Measurements from ENCODE around the gene TBC1D22A. TPM values are rescaled to one million over a fixed set of nuclear protein-coding genes. Genes with fewer than 3 reads are reported as not detected.

The TBC1D22A gene
- total and polyA plus RNA-seq, 9 donors: 12.5 to 25.6 (median 18.5) TPM

DNA sequence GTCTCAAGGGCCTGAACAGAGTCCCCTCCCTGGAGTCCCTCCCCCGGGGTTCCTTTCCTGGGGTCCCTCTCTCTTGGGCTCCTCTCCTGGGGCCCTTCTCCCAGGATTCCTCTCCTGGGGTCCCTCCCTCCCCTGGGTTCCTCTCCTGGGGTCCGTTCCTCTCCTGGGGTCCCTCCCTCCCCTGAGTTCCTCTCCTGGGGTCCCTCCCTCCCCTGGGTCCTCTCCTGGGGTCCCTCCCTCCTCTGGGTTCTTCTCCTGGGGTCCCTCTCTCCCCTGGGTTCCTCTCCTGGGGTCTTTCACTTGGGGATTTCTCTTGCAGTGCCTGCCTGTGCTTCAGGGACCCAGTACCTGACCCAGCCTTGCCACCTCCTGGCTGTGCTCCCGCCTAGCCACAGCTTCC, 386.1 kb downstream of the TBC1D22A start:
- Histone ChIP-seq H3K4me3 (no peak overlapping the region), H3K27me3 (no peaks in the 10 kb centered on the region), H3K36me3 (no peaks in the 10 kb centered on the region), H3K27ac (no peak overlapping the region), H3K4me1 (ENCODE audit: insufficient read depth) (no peaks in the 10 kb centered on the region), H3K9me3 (no peaks in the 10 kb centered on the region)
- intact Hi-C loops (cut with DNase I): no loop called here
- DNase-seq: no peak
- WGBS, 3 donors: 88 to 100% (median 90%) methylated on average over 3 of the region's 3 CpGs
- TF ChIP-seq, protein P1, sequence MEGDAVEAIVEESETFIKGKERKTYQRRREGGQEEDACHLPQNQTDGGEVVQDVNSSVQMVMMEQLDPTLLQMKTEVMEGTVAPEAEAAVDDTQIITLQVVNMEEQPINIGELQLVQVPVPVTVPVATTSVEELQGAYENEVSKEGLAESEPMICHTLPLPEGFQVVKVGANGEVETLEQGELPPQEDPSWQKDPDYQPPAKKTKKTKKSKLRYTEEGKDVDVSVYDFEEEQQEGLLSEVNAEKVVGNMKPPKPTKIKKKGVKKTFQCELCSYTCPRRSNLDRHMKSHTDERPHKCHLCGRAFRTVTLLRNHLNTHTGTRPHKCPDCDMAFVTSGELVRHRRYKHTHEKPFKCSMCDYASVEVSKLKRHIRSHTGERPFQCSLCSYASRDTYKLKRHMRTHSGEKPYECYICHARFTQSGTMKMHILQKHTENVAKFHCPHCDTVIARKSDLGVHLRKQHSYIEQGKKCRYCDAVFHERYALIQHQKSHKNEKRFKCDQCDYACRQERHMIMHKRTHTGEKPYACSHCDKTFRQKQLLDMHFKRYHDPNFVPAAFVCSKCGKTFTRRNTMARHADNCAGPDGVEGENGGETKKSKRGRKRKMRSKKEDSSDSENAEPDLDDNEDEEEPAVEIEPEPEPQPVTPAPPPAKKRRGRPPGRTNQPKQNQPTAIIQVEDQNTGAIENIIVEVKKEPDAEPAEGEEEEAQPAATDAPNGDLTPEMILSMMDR (IDR thresholded peaks at IDR 0.05): no peak
- TF ChIP-seq EP300 (IDR thresholded peaks at IDR 0.05): no peak
- TF ChIP-seq POLR2A (IDR thresholded peaks at IDR 0.05): no peak

DNA sequence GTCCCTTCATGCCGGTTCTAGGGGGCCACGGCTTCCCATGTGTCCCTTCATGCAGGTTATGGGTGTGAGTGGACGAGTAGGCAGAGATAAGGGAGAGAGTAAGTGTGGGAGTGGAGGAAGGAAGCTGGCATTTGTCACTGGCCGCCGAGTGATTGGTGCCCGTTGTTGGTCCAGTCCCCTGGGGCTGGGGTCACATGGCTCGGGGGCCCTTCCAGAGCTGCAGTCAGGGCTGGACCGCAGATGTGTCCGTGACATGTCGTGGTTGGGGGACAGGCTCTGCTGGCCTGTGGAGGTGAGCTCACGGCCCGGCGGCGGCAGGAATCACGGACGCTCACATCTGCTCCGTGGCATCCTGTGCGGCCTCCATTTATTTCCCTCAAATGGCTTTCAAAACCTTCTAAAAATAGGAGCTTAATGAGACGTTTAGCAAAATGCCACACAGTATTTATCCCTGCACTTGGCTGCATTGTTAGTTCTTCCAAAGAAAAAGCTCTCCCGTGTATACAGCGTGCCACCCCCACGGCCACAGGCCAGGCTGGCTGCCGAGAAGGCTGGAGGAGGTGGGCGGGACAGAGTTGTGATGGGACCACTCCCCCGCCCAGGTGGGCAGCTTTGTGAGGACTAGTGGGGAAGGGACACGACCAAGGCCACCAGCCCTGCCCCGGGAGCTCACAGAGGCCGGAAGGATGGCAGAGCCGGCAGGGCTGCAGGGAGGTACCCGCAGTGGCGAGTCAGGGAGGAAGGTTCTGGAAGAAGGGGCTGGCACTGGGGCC, 386.7 kb downstream of the TBC1D22A start:
- H3K27me3 ChIP-seq: no peaks in the 10 kb centered on the region
- peaks cover 2% of the 10 kb centered on the region for H3K4me1 ChIP-seq (ENCODE audit: insufficient read depth)
- no peak for DNase-seq
- H3K9me3 ChIP-seq: no peaks in the 10 kb centered on the region
- WGBS, 3 donors: 88 to 90% (median 88%) methylated on average over 31 of the region's 31 CpGs
- H3K4me3 ChIP-seq: no peak overlapping the region
- no peak overlapping the region for H3K27ac ChIP-seq
- intact Hi-C loops (cut with DNase I): no loop called here
- no peaks in the 10 kb centered on the region for H3K36me3 ChIP-seq
- TF ChIP-seq EP300 (IDR thresholded peaks at IDR 0.05) (no peak), POLR2A (IDR thresholded peaks at IDR 0.05) (no peak)
- TF ChIP-seq, protein P1 (IDR thresholded peaks at IDR 0.05): no peak

DNA sequence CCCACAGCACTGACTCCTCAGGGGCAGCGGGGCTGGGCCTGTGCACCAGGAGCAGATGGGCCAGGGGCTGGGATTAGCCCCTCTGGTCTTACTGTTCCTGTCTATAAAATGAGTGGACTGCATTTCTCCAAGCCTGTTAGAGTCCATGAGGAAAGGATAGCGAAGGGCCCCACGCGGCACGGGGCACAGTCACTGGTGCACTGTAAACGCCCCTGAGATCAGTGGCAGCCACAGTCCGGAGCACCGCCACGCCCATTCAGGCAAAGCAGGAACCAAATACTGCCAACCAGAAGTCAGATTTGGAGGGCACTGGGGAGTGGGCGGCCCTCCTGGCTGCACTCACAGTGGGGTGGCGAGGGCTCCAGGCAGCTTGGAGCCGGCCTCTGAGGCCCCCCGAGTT, 387.5 kb downstream of the TBC1D22A start:
- Histone ChIP-seq H3K9me3 (no peaks in the 10 kb centered on the region), H3K27ac (no peak overlapping the region), H3K4me3 (no peak overlapping the region), H3K36me3 (no peaks in the 10 kb centered on the region), H3K4me1 (ENCODE audit: insufficient read depth) (peaks cover 5% of the 10 kb centered on the region), H3K27me3 (no peaks in the 10 kb centered on the region)
- 97 to 100% (median 99%) methylated on average over 13 of the region's 13 CpGs for WGBS, 3 donors
- intact Hi-C loops (cut with DNase I): no loop called here
- no peak for DNase-seq
- no peak for TF ChIP-seq POLR2A (IDR thresholded peaks at IDR 0.05)
- TF ChIP-seq, protein P1 (IDR thresholded peaks at IDR 0.05): no peak
- TF ChIP-seq EP300 (IDR thresholded peaks at IDR 0.05): no peak

DNA sequence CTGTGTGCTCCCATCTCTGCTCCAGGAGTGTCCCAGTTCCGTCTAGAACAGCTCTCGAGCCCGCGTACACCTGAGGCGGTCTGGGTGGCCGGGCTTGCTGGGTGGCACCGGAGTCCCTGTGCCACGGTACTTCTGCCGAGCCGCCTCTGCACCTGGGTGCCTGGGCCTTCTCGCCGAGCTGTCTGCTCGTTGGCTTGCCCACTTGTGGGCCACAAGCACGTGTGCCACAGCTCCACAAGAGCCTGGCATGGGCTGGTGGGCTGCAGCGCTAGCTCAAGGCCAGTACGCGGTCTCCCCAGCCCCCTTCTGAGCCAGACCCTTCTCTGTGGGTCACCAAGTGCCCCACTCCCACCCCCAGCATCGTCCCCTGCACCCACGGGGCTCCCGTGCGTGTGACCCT, 388.0 kb downstream of the TBC1D22A start:
- Histone ChIP-seq H3K27me3 (no peaks in the 10 kb centered on the region), H3K27ac (no peak overlapping the region), H3K4me1 (ENCODE audit: insufficient read depth) (peaks cover 5% of the 10 kb centered on the region), H3K4me3 (no peak overlapping the region), H3K9me3 (no peaks in the 10 kb centered on the region), H3K36me3 (no peaks in the 10 kb centered on the region)
- 92 to 96% (median 92%) methylated on average over 21 of the region's 21 CpGs for WGBS, 3 donors
- intact Hi-C loops (cut with DNase I): no loop called here
- TF ChIP-seq, protein P1 (IDR thresholded peaks at IDR 0.05): no peak
- TF ChIP-seq POLR2A (IDR thresholded peaks at IDR 0.05) (no peak), EP300 (IDR thresholded peaks at IDR 0.05) (no peak)
- DNase-seq: no peak

All from ovary (tissue), 9 donors.